ENCODE data around the gene SLC12A3.

The SLC12A3 gene

DNA sequence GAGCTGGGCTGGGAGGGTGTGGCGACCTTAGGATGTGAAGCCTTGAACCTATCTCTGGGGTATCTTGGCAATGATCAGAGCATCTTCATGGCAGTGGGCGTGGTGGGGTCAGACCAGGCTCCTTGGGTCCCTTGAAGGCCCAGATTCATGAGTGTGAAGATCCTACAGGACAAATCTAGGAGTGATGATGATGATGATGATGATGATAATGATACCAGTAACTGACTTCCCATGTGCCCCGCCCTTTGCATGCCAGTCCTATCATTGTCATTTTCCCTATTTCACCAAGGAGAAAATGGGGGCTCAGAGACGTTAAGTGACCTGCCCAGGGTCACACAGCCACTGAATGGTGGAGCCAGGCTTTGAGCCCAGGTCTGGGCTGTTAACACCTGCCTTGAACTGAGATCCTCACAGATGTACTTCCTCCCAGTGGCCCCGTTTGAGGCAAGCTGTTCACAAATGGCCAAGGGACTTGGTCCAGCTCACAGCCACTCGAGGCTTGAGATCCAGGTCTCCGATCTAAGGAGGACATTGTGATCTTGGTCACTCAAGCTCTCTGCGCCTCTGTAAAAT is 13.4 kb downstream of the SLC12A3 start:
- no peaks in the 10 kb centered on the region for H3K4me1 ChIP-seq (ENCODE audit: insufficient read depth, low read length, poor library complexity, severe bottlenecking)
- no peaks in the 10 kb centered on the region for H3K27me3 ChIP-seq (ENCODE audit: insufficient read depth, low read length, poor library complexity, severe bottlenecking)
- H3K4me3 ChIP-seq (ENCODE audit: low read length, poor library complexity, severe bottlenecking) = no peak overlapping the region
- no peaks in the 10 kb centered on the region for H3F3A ChIP-seq (ENCODE audit: low read depth)
- H3K79me2 ChIP-seq (ENCODE audit: insufficient read depth, low read length) = no peaks in the 10 kb centered on the region
- no peak overlapping the region for H2AFZ ChIP-seq (ENCODE audit: low read length)
- H3K4me2 ChIP-seq (ENCODE audit: low read depth, low read length, poor library complexity, severe bottlenecking) = no peak overlapping the region
- TF ChIP-seq CTCF (conservative IDR thresholded peaks at IDR 0.05; ENCODE audit: low read length) (no peak), EZH2phosphoT487 (IDR thresholded peaks at IDR 0.05; ENCODE audit: borderline replicate concordance) (no peak)
- H3K36me3 ChIP-seq (ENCODE audit: insufficient read depth, low read length) = no peaks in the 10 kb centered on the region
- no peak overlapping the region for H3K9ac ChIP-seq (ENCODE audit: low read depth, low read length, poor library complexity, severe bottlenecking)
- no peaks in the 10 kb centered on the region for H3K9me3 ChIP-seq (ENCODE audit: insufficient read depth, low read depth, low read length)
- no peaks in the 10 kb centered on the region for H3K9me2 ChIP-seq (replicated peaks; ENCODE audit: low read depth, low read length)
- H4K20me1 ChIP-seq (ENCODE audit: insufficient read depth, low read length, poor library complexity, severe bottlenecking) = no peaks in the 10 kb centered on the region

- Histone ChIP-seq H3K79me2 (ENCODE audit: insufficient read depth, low read length) (no peaks in the 10 kb centered on the region), H3K9me3 (ENCODE audit: insufficient read depth, low read depth, low read length) (no peaks in the 10 kb centered on the region), H3K4me1 (ENCODE audit: insufficient read depth, low read length, poor library complexity, severe bottlenecking) (no peaks in the 10 kb centered on the region), H3K9ac (ENCODE audit: low read depth, low read length, poor library complexity, severe bottlenecking) (no peak overlapping the region), H4K20me1 (ENCODE audit: insufficient read depth, low read length, poor library complexity, severe bottlenecking) (no peaks in the 10 kb centered on the region), H3K9me2 (replicated peaks; ENCODE audit: low read depth, low read length) (no peaks in the 10 kb centered on the region), H3F3A (ENCODE audit: low read depth) (no peaks in the 10 kb centered on the region), H2AFZ (ENCODE audit: low read length) (no peak overlapping the region), H3K27me3 (ENCODE audit: insufficient read depth, low read length, poor library complexity, severe bottlenecking) (no peaks in the 10 kb centered on the region), H3K4me2 (ENCODE audit: low read depth, low read length, poor library complexity, severe bottlenecking) (no peak overlapping the region), H3K36me3 (ENCODE audit: insufficient read depth, low read length) (no peaks in the 10 kb centered on the region), H3K4me3 (ENCODE audit: low read length, poor library complexity, severe bottlenecking) (no peak overlapping the region)
- TF ChIP-seq CTCF (conservative IDR thresholded peaks at IDR 0.05; ENCODE audit: low read length) = no peak
- TF ChIP-seq EZH2phosphoT487 (IDR thresholded peaks at IDR 0.05; ENCODE audit: borderline replicate concordance) = no peak
These were observed 14.3 kb downstream of the SLC12A3 start for GRCh38 chr16:56879276-56879675.

DNA sequence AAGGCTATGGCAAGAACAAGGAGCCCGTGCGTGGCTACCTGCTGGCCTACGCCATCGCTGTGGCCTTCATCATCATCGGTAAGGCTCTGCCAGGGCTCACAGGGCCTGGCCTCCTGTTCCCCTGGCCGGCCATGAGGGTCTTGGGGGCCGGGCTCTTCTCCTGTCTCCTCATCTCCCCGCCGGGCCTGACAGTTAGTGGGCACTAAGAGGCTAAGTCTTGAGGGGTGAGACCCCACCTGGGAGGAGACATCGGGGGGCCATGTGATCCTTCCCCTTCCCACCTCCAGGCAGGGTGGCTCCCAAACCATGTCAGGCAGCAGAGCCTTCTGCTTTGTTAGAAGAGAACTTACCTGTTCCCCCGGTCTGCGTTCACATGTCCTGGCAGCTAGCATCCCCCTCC is 15.2 kb downstream of the SLC12A3 start:
- no peaks in the 10 kb centered on the region for H3K36me3 ChIP-seq (ENCODE audit: insufficient read depth, low read length)
- no peak overlapping the region for H3K4me3 ChIP-seq (ENCODE audit: low read length, poor library complexity, severe bottlenecking)
- H4K20me1 ChIP-seq (ENCODE audit: insufficient read depth, low read length, poor library complexity, severe bottlenecking) = no peaks in the 10 kb centered on the region
- no peak overlapping the region for H3K9ac ChIP-seq (ENCODE audit: low read depth, low read length, poor library complexity, severe bottlenecking)
- no peaks in the 10 kb centered on the region for H3K79me2 ChIP-seq (ENCODE audit: insufficient read depth, low read length)
- no peak overlapping the region for H3K4me2 ChIP-seq (ENCODE audit: low read depth, low read length, poor library complexity, severe bottlenecking)
- no peaks in the 10 kb centered on the region for H3K4me1 ChIP-seq (ENCODE audit: insufficient read depth, low read length, poor library complexity, severe bottlenecking)
- H3K9me3 ChIP-seq (ENCODE audit: insufficient read depth, low read depth, low read length) = no peaks in the 10 kb centered on the region
- no peak overlapping the region for H2AFZ ChIP-seq (ENCODE audit: low read length)
- TF ChIP-seq EZH2phosphoT487 (IDR thresholded peaks at IDR 0.05; ENCODE audit: borderline replicate concordance) (no peak), CTCF (conservative IDR thresholded peaks at IDR 0.05; ENCODE audit: low read length) (no peak)
- no peaks in the 10 kb centered on the region for H3F3A ChIP-seq (ENCODE audit: low read depth)
- H3K27me3 ChIP-seq (ENCODE audit: insufficient read depth, low read length, poor library complexity, severe bottlenecking) = no peaks in the 10 kb centered on the region
- H3K9me2 ChIP-seq (replicated peaks; ENCODE audit: low read depth, low read length) = no peaks in the 10 kb centered on the region
